HCT116 (cell line): Measurements from ENCODE around the gene CASR. TPM values are rescaled to one million over a fixed set of nuclear protein-coding genes. Genes with fewer than 3 reads are reported as not detected.

Experiments
- ATAC-seq: fragments of 200-7000 bp; cut with Tn5 transposase; 2 replicates; pipeline ENCODE4 v1.9.1; 2020; ENCODE audit warnings: mild to moderate bottlenecking, moderate library complexity
- BruUV-seq: library from RNA; stranded (reverse); fragments of 400-500 nt; replicated peaks from 2 replicates; lab custom pipeline; 2021; lab: Mats Ljungman, UMichigan
- CTCF ChIA-PET: fragments of 300-600 bp; sonication (Branson Sonifier 250); formaldehyde crosslinking; loops from one replicate; lab custom pipeline; 2021; ENCODE audit warnings: antibody characterized with exemption; lab: Charles Lee
- POLR2A ChIA-PET: fragments of 300-600, 350-600 bp; sonication (Branson Sonifier 250); formaldehyde crosslinking; loops from one replicate; lab custom pipeline; 2021; ENCODE audit warnings: antibody characterized with exemption; lab: Charles Lee
- RAD21 ChIA-PET, 2 experiments: fragments of 300-600 bp; sonication (Branson Sonifier 250); formaldehyde crosslinking; loops; one replicate each; lab custom pipeline; 2023; ENCODE audit warnings: low total read pairs in 2 of 2; ENCODE audit not compliant: uncharacterized antibody in 2 of 2, unreplicated experiment in 2 of 2, low non-redundant PET in 1 of 2; lab: Charles Lee
- DNase-seq: peaks from one replicate; pipeline ENCODE4 v3.0.0-alpha.2; 2010; ENCODE audit warnings: low read depth, low spot score
- H2AFZ ChIP-seq: fragments of 200-600 bp; shearing (Covaris generic), sonication (generic); 2 replicates; pipeline ENCODE4 v1.6.1; 2017; ENCODE audit warnings: low read depth, mixed run types, mixed read lengths, antibody characterized with exemption, low read length; ENCODE audit not compliant: poor library complexity, severe bottlenecking
- H3K27ac ChIP-seq: 2 replicates; pipeline ENCODE4 v1.5.1; 2012; ENCODE audit warnings: low read depth, low read length
- H3K27me3 ChIP-seq: fragments of 200-600 bp; sonication (generic); 2 replicates; pipeline ENCODE4 v1.6.1; 2016; ENCODE audit warnings: mixed run types, low read length, mixed read lengths; ENCODE audit not compliant: insufficient read depth
- H3K36me3 ChIP-seq, 2 experiments: fragments of 200-500 bp in 1 of 2; fragments of 200-600 bp in 1 of 2; sonication (Bioruptor generic) in 1 of 2; sonication (generic) in 1 of 2; 2 replicates each; pipeline versions ENCODE4 v1.5.1 to v1.6.1; 2014 to 2016; ENCODE audit warnings: low read length in 2 of 2, inconsistent platforms in 1 of 2, mixed read lengths in 1 of 2, mixed run types in 1 of 2; ENCODE audit not compliant: insufficient read depth in 2 of 2, control insufficient read depth in 1 of 2
- H3K4me1 ChIP-seq, 2 experiments: fragments of 200-600 bp in 1 of 2; sonication (generic) in 1 of 2; 2 replicates each; pipeline versions ENCODE4 v1.5.1 to v1.6.1; 2012 to 2017; ENCODE audit warnings: low read length in 2 of 2, inconsistent platforms in 1 of 2, mild to moderate bottlenecking in 1 of 2, mixed read lengths in 1 of 2, mixed run types in 1 of 2, moderate library complexity in 1 of 2; ENCODE audit not compliant: insufficient read depth in 2 of 2, control insufficient read depth in 1 of 2
- H3K4me2 ChIP-seq: fragments of 200-600 bp; sonication (generic); 2 replicates; pipeline ENCODE4 v1.6.1; 2017; ENCODE audit warnings: mixed run types, low read length, mixed read lengths
- H3K4me3 ChIP-seq, 2 experiments: fragments of 200-600 bp in 1 of 2; sonication (generic) in 1 of 2; replicated peaks in 1 of 2; 2 replicates each; pipeline ENCODE4 v1.5.1; 2011 to 2016; ENCODE audit warnings: low read length in 2 of 2, control low read depth in 1 of 2, low read depth in 1 of 2, mild to moderate bottlenecking in 1 of 2, mixed read lengths in 1 of 2, mixed run types in 1 of 2
- H3K79me2 ChIP-seq: fragments of 200-600 bp; sonication (generic); 2 replicates; pipeline ENCODE4 v1.6.1; 2017; ENCODE audit warnings: mild to moderate bottlenecking, mixed run types, low read length, moderate library complexity, mixed read lengths; ENCODE audit not compliant: insufficient read depth
- H3K9ac ChIP-seq: fragments of 200-600 bp; sonication (generic); 2 replicates; pipeline ENCODE4 v1.6.1; 2016; ENCODE audit warnings: low read length, mixed read lengths
- H3K9me2 ChIP-seq: fragments of 200-600 bp; sonication (generic), shearing (Covaris generic); 2 replicates; pipeline ENCODE4 v1.6.1; 2017; ENCODE audit warnings: mixed run types, mild to moderate bottlenecking, moderate library complexity; ENCODE audit not compliant: insufficient read depth
- H3K9me3 ChIP-seq, 2 experiments: fragments of 200-500 bp in 1 of 2; fragments of 200-600 bp in 1 of 2; sonication (Bioruptor generic) in 1 of 2; sonication (generic) in 1 of 2; 2 replicates each; pipeline ENCODE4 v1.6.1; 2014 to 2017; ENCODE audit warnings: low read length in 2 of 2, mixed read lengths in 2 of 2, inconsistent platforms in 1 of 2, low read depth in 1 of 2, mild to moderate bottlenecking in 1 of 2, mixed run types in 1 of 2, moderate library complexity in 1 of 2; ENCODE audit not compliant: control insufficient read depth in 1 of 2, insufficient read depth in 1 of 2
- H4K20me1 ChIP-seq: fragments of 200-600 bp; sonication (generic), shearing (Covaris generic); 2 replicates; pipeline ENCODE4 v1.6.1; 2017; ENCODE audit warnings: mixed run types, mild to moderate bottlenecking, moderate library complexity; ENCODE audit not compliant: insufficient read depth
- EGR1 ChIP-seq: IDR thresholded peaks from 2 replicates; pipeline ENCODE4 v1.6.1; 2012; ENCODE audit warnings: low read depth
- ELF1 ChIP-seq: IDR thresholded peaks from 2 replicates; pipeline ENCODE4 v1.6.1; 2012; ENCODE audit warnings: low read depth, borderline replicate concordance
- EZH2 ChIP-seq: fragments of 200-600 bp; sonication (generic); IDR thresholded peaks from 2 replicates; pipeline ENCODE4 v1.6.1; 2017; ENCODE audit warnings: antibody characterized with exemption, mixed run types
- MAX ChIP-seq: IDR thresholded peaks from 2 replicates; pipeline ENCODE4 v1.6.1; 2012
- POLR2AphosphoS5 ChIP-seq: IDR thresholded peaks from 2 replicates; pipeline ENCODE4 v1.6.1; 2011; ENCODE audit warnings: mild to moderate bottlenecking, low read depth, low read length, moderate library complexity
- RAD21 ChIP-seq: IDR thresholded peaks from 2 replicates; pipeline ENCODE4 v1.6.1; 2012; ENCODE audit warnings: low read depth, mild to moderate bottlenecking
- SIN3A ChIP-seq: IDR thresholded peaks from 2 replicates; pipeline ENCODE4 v1.6.1; 2012; ENCODE audit warnings: low read depth
- YY1 ChIP-seq: IDR thresholded peaks from 2 replicates; pipeline ENCODE4 v1.6.1; 2011; ENCODE audit warnings: low read length, low read depth, moderate library complexity, mild to moderate bottlenecking; ENCODE audit not compliant: insufficient replicate concordance; ENCODE audit errors: extremely low read depth
- intact Hi-C: fragments of 100-400 bp; cut with micrococcal nuclease; formaldehyde crosslinking; loops from 2 replicates; pipeline ENCODE4 v1.10.0; 2022
- total RNA-seq: library from RNA; stranded (reverse); gene quantifications from one replicate; pipeline ENCODE4 v1.2.1, GENCODE V29; 2021; ENCODE audit not compliant: unreplicated experiment
- TF ChIP-seq, protein P1 (sequence below), 3 experiments: fragments of 200-600 bp in 1 of 3; sonication (generic) in 1 of 3; IDR thresholded peaks in 2 of 3; conservative IDR thresholded peaks in 1 of 3; 2 replicates each; pipeline ENCODE4 v1.5.1; 2012 to 2017; ENCODE audit warnings: low read depth in 2 of 3, low read length in 2 of 3, antibody characterized with exemption in 1 of 3, borderline replicate concordance in 1 of 3, control low read depth in 1 of 3, mild to moderate bottlenecking in 1 of 3, mixed read lengths in 1 of 3, mixed run types in 1 of 3, moderate library complexity in 1 of 3; ENCODE audit not compliant: insufficient read depth in 1 of 3
- TF ChIP-seq, protein P2 (sequence below): IDR thresholded peaks from 2 replicates; pipeline ENCODE4 v1.6.1; 2011; ENCODE audit warnings: mild to moderate bottlenecking, low read length, moderate library complexity; ENCODE audit not compliant: insufficient replicate concordance; ENCODE audit errors: extremely low read depth

Gene CASR
- total RNA-seq, 1 experiment from 2014 or later: not detected

GRCh38 chr3:122199552-122199951 lies 16.1 kb downstream of the CASR start:
- BruUV-seq: no TSS peak
- TF ChIP-seq POLR2AphosphoS5 (no peak), MAX (no peak), YY1 (no peak), SIN3A (no peak), EZH2 (no peak), RAD21 (no peak), ELF1 (no peak), EGR1 (no peak)
- TF ChIP-seq, protein P1, sequence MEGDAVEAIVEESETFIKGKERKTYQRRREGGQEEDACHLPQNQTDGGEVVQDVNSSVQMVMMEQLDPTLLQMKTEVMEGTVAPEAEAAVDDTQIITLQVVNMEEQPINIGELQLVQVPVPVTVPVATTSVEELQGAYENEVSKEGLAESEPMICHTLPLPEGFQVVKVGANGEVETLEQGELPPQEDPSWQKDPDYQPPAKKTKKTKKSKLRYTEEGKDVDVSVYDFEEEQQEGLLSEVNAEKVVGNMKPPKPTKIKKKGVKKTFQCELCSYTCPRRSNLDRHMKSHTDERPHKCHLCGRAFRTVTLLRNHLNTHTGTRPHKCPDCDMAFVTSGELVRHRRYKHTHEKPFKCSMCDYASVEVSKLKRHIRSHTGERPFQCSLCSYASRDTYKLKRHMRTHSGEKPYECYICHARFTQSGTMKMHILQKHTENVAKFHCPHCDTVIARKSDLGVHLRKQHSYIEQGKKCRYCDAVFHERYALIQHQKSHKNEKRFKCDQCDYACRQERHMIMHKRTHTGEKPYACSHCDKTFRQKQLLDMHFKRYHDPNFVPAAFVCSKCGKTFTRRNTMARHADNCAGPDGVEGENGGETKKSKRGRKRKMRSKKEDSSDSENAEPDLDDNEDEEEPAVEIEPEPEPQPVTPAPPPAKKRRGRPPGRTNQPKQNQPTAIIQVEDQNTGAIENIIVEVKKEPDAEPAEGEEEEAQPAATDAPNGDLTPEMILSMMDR (IDR thresholded peaks at IDR 0.05 in 2 of 3, conservative IDR thresholded peaks at IDR 0.05 in 1 of 3; ENCODE audit: borderline replicate concordance in 1 of 3, insufficient read depth in 1 of 3, low read depth in 2 of 3, low read length in 2 of 3): no peak
- TF ChIP-seq, protein P2, sequence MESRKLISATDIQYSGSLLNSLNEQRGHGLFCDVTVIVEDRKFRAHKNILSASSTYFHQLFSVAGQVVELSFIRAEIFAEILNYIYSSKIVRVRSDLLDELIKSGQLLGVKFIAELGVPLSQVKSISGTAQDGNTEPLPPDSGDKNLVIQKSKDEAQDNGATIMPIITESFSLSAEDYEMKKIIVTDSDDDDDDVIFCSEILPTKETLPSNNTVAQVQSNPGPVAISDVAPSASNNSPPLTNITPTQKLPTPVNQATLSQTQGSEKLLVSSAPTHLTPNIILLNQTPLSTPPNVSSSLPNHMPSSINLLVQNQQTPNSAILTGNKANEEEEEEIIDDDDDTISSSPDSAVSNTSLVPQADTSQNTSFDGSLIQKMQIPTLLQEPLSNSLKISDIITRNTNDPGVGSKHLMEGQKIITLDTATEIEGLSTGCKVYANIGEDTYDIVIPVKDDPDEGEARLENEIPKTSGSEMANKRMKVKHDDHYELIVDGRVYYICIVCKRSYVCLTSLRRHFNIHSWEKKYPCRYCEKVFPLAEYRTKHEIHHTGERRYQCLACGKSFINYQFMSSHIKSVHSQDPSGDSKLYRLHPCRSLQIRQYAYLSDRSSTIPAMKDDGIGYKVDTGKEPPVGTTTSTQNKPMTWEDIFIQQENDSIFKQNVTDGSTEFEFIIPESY: no peak
- Histone ChIP-seq H3K4me2 (no peak overlapping the region), H3K9me2 (no peaks in the 10 kb centered on the region), H3K79me2 (no peaks in the 10 kb centered on the region), H3K9me3 (no peaks in the 10 kb centered on the region), H3K36me3 (no peaks in the 10 kb centered on the region), H3K27ac (no peak overlapping the region), H3K27me3 (no peaks in the 10 kb centered on the region), H3K4me3 (no peak overlapping the region), H3K4me1 (no peaks in the 10 kb centered on the region), H3K9ac (no peak overlapping the region), H2AFZ (no peak overlapping the region), H4K20me1 (no peaks in the 10 kb centered on the region)
- no peak for DNase-seq
- intact Hi-C loops: no loop called here
- CTCF ChIA-PET: no interaction called here
- POLR2A ChIA-PET: no interaction called here
- no peak for ATAC-seq
- RAD21 ChIA-PET: no interaction called here
